PC-3 (cell line): Measurements from ENCODE around the gene ZNF236.

ENCODE experiments used
- CTCF ChIP-seq: fragments of 300-600 bp; sonication (generic); conservative IDR thresholded peaks from 2 replicates; pipeline ENCODE4 v1.5.1; 2017; ENCODE audit warnings: antibody characterized with exemption, low read depth, mild to moderate bottlenecking, low read length
- EZH2 ChIP-seq: fragments of 300-600 bp; sonication (generic); IDR thresholded peaks from one replicate; pipeline ENCODE4 v1.6.1; 2017; ENCODE audit warnings: antibody characterized with exemption, mild to moderate bottlenecking, low read length; ENCODE audit not compliant: unreplicated experiment
- EZH2phosphoT487 ChIP-seq: fragments of 300-600 bp; sonication (generic); IDR thresholded peaks from 2 replicates; pipeline ENCODE4 v1.6.1; 2018; ENCODE audit warnings: mild to moderate bottlenecking, antibody characterized with exemption, low read length, borderline replicate concordance

GRCh38 chr18:77008006-77008405 lies 185.6 kb downstream of the ZNF236 start:
- no peak for TF ChIP-seq CTCF
- no peak for TF ChIP-seq EZH2
- no peak for TF ChIP-seq EZH2phosphoT487
